GM19035 (cell line): ENCODE results near the gene STAG1.
"Not testable (repeated sequence)": the region's sequence is repeated elsewhere in the genome, so short reads cannot be mapped to it uniquely, and the experiment has no call there.

Experiments
- ATAC-seq: cut with Tn5 transposase; IDR thresholded peaks from one replicate; pipeline ENCODE4 v1.9.1; 2021; ENCODE audit not compliant: unreplicated experiment

Gene STAG1

GRCh38 chr3:136428167-136428566 is 324.0 kb downstream of the STAG1 start:
- no peak for ATAC-seq

DNA sequence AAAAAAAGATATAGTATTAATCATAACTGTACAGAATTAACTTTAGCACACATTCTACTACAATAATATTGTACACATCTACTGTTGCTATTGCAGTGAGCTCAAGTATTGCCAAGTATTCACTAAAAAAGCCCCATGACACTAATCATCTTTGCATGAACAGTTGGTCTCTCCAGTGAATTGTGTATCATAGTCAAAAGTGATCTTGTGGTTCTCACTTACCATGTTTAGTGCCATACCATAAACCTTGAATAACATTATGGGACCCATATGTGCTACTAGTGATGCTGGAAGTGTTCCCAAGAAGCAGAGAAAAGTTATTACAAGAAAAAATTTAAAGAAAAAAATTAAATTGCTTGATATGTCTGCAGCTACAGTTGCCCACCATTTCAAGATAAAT is 324.9 kb downstream of the STAG1 start:
- no peak for ATAC-seq

GRCh38 chr3:136414476-136414875 is 337.7 kb downstream of the STAG1 start:
- no peak for ATAC-seq

- no peak for ATAC-seq
These were observed 339.9 kb downstream of the STAG1 start for GRCh38 chr3:136412307-136412706.

- ATAC-seq = no peak
These were observed 342.6 kb downstream of the STAG1 start for GRCh38 chr3:136409549-136409948.

- ATAC-seq = no peak
These were observed 348.1 kb downstream of the STAG1 start for GRCh38 chr3:136404056-136404455.

GRCh38 chr3:136396916-136397315 is 355.3 kb downstream of the STAG1 start:
- no peak for ATAC-seq

DNA sequence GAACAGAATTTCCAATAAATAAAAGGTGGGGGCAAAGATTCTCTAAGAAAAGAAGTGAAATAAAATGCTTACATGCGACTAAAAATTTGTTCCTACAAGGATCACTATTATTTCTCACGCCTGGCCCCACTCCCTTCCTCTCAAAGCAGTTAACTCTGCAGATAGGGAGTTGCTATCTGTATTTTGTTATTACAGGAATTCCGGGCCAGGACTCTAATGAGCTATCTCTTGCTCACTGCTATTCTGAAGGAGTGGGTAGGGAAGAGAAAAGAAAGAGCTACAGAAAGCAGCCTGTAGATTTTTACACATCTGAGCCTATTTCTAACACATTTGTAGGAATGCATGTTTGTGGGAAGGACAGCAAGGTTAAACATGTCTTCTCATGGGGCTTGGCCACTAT is 361.6 kb downstream of the STAG1 start:
- ATAC-seq = no peak

GRCh38 chr3:136387031-136387430 is 365.1 kb downstream of the STAG1 start:
- ATAC-seq = no peak

GRCh38 chr3:136385457-136385856 is 366.7 kb downstream of the STAG1 start:
- peak; percentile 78 for ATAC-seq

GRCh38 chr3:136381051-136381450 is 371.1 kb downstream of the STAG1 start:
- no peak for ATAC-seq

DNA sequence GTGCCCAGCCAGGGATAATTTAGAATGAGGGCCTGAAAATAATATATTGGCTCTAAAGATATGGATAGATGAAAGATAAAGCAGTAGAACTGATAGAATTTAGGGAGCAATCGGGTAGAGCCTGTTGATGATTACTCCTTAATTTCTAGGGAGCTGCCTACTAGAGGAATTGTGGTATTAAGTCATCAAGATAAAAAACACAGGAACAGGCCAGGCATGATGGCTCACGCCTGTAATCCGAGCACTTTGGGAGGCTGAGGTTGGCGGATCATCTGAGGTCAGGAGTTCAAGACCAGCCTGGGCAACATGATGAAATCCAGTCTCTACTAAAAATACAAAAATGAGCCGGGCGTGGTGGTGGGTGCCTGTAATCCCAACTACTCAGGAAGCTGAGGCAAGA is 371.6 kb downstream of the STAG1 start:
- ATAC-seq = no peak

- ATAC-seq = no peak
These were observed 374.2 kb downstream of the STAG1 start for GRCh38 chr3:136378011-136378410.

DNA sequence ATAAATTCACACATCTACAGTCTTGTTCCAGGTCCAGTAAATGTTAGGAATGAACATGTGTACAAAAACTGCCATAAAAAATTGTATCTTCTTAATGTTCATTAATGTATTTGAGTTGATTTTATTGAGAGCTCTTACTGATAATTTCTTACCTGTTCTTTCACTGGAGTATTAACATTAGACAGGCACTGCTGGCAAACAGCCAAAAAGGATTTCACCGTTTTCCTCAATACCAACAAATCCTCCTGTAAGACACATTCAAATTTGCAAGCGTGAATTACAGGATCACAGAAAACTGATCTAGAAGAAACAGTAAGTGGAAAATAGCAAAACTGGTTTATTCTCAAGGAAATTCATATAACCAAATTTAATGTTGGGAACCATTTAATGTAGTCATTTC is 374.7 kb downstream of the STAG1 start:
- no peak for ATAC-seq

DNA sequence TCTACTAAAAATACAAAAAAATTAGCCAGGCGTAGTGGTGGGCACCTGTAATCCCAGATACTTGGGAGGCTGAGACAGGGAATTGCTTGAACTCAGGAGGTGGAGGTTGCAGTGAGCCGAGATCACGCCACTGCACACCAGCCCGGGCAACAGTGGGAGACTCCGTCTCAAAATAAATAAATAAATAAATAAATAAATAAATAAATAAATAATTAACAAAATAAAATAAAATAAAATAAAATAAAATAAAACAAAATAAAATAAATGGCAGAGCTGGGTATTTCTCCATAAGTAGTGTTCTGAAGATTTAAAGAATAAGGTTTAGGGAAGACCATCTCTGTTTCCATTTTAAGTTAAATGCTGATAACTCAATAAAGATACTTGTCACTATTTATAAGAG is 376.4 kb downstream of the STAG1 start:
- ATAC-seq = not testable (repeated sequence)

- no peak for ATAC-seq
These were observed 385.9 kb downstream of the STAG1 start for GRCh38 chr3:136366289-136366688.

DNA sequence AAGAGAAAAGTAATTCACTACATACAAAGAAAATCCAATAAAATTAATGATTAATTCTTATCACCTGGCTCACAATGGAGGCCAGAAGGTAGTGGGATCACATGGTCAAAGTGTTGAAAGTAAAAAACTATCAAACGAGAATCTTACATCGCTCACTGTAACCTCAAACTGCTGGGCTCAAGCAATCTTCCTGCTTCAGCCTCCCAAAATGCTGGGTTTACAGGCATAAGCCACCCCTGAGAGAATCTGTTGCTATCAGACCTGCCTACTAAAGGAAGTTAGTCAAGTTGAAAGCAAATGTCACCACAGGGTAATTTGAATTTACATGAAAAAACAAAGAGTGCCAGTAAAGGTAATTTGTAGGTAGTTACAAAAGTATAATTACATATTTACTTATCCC is 398.7 kb downstream of the STAG1 start:
- peak; percentile 58 for ATAC-seq

DNA sequence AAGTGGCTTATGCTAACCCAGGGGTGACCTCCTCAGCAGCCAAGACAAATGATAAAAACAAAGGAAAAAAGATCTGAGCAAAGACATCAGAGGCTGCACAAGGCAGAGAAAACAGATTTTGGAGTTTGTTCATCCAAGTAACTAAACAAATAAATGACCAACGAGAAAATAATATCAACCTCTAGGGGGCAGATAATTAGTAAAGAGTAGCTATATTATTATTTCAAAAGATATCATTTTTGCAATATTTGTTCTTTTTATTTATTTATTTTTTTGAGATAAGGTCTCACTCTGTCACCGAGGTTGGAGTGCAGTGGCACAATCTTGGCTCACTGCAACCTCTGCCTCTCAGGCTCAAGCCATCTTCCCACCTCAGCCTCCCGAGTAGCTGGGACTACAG is 400.3 kb downstream of the STAG1 start:
- ATAC-seq = no peak

DNA sequence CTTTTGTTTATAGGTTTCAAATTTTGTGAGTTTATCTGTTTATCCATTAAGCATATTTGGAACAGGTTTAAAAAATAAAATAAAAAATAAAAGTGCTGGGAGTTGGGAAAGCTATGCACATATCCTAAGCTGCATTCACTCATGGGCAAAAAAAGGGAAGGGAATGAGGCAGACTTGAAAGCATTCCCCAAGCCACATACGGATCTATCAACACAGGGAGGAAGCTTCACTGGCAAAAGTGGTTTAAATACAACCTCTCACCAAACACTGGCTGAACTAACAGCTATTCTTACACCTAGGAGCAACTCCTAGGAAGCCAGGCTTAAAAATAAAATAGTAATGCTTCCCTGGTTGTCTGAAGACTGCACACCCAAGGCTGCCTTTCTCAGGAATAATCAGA is 400.8 kb downstream of the STAG1 start:
- no peak for ATAC-seq

DNA sequence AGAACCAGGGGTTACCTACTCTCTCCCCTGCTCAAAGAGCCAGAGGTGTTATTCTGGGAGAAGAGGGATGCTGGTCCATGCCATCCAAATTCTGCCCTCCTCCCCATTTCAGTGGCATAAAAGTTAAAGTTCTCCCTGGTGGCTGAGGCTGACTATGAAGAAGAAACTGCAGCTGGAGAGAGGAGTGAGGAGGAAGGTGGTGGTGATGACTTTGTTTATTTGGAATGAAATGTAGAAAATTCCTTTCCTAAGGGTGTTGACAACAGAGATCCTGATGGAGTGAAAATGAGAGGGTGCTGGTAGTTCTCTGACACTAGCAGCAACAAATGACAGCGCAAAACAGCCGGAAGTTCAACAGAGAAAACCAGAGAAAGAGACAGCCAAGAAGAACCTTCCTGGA is 401.6 kb downstream of the STAG1 start:
- no peak for ATAC-seq

DNA sequence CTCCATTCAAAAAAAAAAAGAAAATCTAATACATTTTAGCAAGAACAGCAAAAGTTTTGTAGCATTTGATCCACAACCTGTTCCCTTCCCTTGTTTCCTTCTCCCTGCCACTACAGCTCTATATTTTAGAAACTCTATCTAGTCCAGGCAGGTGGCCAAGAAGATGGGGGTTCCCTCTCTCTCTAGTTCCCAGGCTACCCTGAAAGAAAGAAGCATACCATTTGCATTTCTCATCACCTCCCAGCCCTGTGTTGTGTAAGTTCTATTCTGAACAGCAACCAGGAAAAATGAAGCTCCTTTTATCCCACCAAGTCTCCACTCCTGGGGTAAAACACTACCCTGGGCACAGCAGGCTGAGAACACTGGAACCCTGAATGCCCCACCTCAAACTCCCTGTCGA is 402.0 kb downstream of the STAG1 start:
- no peak for ATAC-seq

- no peak for ATAC-seq
These were observed 405.7 kb downstream of the STAG1 start for GRCh38 chr3:136346486-136346885.

- no peak for ATAC-seq
These were observed 408.2 kb downstream of the STAG1 start for GRCh38 chr3:136343873-136344555.
